Measurements from ENCODE around the gene CNTNAP2. TPM values are rescaled to one million over a fixed set of nuclear protein-coding genes. Genes with fewer than 3 reads are reported as not detected.

The CNTNAP2 gene
- total and polyA plus RNA-seq, 11 donors: 0.01 to 2.6 (median 0.31) TPM; not detected in 3

DNA sequence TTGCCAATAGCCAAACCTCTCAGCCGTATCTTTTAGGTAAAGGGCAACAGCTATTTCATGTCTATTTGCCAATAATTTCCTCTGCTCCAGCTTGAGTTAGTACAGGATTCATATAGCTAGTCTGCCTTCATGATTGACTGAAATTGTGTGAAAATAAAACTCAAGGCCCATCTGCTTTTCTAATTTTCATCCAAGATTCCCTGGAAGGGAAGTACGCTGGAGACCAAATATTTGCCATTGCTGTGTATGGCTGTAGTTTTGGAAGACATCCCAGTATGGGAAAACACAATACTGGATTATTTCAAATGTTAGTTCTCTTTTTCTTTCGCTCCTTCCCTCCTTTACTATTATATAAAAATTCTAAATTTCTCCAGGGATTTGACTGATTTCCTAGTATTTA lies 652.4 kb downstream of the CNTNAP2 start:
- TF ChIP-seq, protein P1, sequence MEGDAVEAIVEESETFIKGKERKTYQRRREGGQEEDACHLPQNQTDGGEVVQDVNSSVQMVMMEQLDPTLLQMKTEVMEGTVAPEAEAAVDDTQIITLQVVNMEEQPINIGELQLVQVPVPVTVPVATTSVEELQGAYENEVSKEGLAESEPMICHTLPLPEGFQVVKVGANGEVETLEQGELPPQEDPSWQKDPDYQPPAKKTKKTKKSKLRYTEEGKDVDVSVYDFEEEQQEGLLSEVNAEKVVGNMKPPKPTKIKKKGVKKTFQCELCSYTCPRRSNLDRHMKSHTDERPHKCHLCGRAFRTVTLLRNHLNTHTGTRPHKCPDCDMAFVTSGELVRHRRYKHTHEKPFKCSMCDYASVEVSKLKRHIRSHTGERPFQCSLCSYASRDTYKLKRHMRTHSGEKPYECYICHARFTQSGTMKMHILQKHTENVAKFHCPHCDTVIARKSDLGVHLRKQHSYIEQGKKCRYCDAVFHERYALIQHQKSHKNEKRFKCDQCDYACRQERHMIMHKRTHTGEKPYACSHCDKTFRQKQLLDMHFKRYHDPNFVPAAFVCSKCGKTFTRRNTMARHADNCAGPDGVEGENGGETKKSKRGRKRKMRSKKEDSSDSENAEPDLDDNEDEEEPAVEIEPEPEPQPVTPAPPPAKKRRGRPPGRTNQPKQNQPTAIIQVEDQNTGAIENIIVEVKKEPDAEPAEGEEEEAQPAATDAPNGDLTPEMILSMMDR (IDR thresholded peaks at IDR 0.05): no peak
- no peak for TF ChIP-seq POLR2A (IDR thresholded peaks at IDR 0.05)
- intact Hi-C loops (cut with DNase I): no loop called here
- no peaks in the 10 kb centered on the region for H3K36me3 ChIP-seq
- no peaks in the 10 kb centered on the region for H3K27me3 ChIP-seq
- ATAC-seq (no peak), DNase-seq (no peak)
- H3K4me1 ChIP-seq: no peaks in the 10 kb centered on the region
- WGBS, 4 donors: 46 to 71% (median 56%) methylated on average over 3 of the region's 3 CpGs
- H3K27ac ChIP-seq: no peak overlapping the region
- H3K9me3 ChIP-seq: no peaks in the 10 kb centered on the region
- no peak overlapping the region for H3K4me3 ChIP-seq

DNA sequence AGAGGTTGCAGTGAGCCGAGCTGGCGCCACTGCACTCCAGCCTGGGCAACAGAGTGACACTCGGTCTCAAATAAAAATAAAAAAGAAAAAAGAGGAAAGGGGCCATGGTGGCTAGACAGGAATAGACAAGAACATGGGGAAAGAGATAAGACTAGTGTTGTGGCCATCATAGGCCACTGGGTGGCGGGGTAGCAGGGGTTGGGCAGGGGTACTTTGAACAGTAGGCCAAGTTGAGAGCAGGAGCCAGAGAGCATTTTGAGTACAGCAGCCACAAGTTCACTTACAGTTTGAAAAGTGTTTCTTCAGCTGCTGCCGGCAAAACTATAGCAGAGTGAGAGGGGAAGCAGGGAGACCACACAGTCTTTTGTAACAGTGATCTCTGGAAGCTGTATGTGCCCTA lies 656.0 kb downstream of the CNTNAP2 start:
- 64 to 70% (median 67%) methylated on average over 5 of the region's 5 CpGs for WGBS, 4 donors
- H3K9me3 ChIP-seq: no peaks in the 10 kb centered on the region
- H3K36me3 ChIP-seq: no peaks in the 10 kb centered on the region
- no peaks in the 10 kb centered on the region for H3K27me3 ChIP-seq
- TF ChIP-seq, protein P1 (IDR thresholded peaks at IDR 0.05): peak in 1 of 12 donors; percentile 11
- no peak for TF ChIP-seq POLR2A (IDR thresholded peaks at IDR 0.05)
- DNase-seq: no peak
- H3K4me3 ChIP-seq: no peak overlapping the region
- no peak for ATAC-seq
- H3K4me1 ChIP-seq: no peaks in the 10 kb centered on the region
- intact Hi-C loops (cut with DNase I): no loop called here
- no peak overlapping the region for H3K27ac ChIP-seq

DNA sequence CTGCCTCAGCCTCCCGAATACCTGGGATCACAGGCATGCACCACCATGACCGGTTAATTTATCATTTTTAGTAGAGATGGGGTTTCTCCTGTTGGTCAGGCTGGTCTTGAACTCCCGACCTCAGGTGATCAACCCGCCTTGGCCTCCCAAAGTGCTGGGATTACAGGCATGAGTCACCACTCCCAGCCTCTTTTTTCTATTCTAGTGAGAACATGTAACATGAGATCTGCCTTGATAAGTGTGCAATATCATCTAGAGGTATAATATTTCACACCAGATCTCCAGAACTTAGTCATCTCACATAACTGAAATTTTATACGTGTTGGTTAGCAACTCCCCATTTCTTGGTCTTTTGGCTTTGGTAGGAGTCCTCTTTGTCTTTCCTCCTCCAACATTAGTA lies 656.9 kb downstream of the CNTNAP2 start:
- Histone ChIP-seq H3K27ac (no peak overlapping the region), H3K4me1 (no peaks in the 10 kb centered on the region), H3K27me3 (no peaks in the 10 kb centered on the region), H3K9me3 (no peaks in the 10 kb centered on the region), H3K4me3 (no peak overlapping the region), H3K36me3 (no peaks in the 10 kb centered on the region)
- intact Hi-C loops (cut with DNase I): no loop called here
- ATAC-seq: no peak
- DNase-seq: no peak
- WGBS, 4 donors: 87 to 90% (median 89%) methylated on average over 5 of the region's 5 CpGs
- TF ChIP-seq POLR2A (IDR thresholded peaks at IDR 0.05): no peak
- TF ChIP-seq, protein P1 (IDR thresholded peaks at IDR 0.05): no peak

DNA sequence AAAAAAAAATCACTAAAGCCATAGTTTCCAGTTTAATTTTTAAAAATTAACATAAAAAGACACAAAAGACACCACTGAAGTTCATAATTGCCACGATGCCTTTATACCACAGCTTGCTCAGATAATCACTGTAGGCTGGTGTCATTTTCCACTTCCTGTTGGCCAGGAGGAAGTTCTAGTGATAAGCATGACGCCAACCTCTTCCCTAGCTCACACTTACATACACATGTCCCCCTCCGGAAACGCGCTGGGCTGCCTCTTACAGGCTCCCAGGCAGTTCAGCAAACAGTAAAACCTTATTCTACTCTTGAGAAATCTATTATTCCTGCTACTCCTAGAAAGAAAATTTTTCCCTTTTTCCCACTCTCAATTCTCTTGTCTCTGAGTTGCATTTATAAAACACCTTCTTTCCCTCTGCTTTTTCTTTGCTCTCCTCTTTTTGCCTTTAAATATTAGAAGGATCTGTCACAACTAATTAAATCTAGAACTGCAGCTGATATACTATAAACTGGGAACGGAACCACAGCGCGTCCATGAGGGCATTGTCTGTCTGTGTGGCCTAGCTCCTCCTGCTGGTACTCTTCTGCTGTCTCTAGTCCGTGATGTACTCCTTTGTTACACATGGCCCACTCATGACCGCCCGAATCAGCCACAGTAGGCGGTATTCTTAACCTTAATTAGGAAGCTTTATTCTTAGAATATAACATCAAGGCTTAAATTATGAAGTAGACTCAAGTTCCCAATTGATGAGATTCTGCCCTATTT lies 664.9 kb downstream of the CNTNAP2 start:
- DNase-seq (no peak), ATAC-seq (no peak)
- Histone ChIP-seq H3K4me1 (no peaks in the 10 kb centered on the region), H3K27me3 (no peaks in the 10 kb centered on the region), H3K36me3 (no peaks in the 10 kb centered on the region), H3K27ac (no peak overlapping the region), H3K9me3 (peaks cover 0 to 3% (median 0%) of the 10 kb centered on the region in 12 donors), H3K4me3 (no peak overlapping the region)
- TF ChIP-seq, protein P1 (IDR thresholded peaks at IDR 0.05): no peak
- no peak for TF ChIP-seq POLR2A (IDR thresholded peaks at IDR 0.05)
- intact Hi-C loops (cut with DNase I): no loop called here
- WGBS, 4 donors: 62 to 73% (median 69%) methylated on average over 12 of the region's 12 CpGs

Measured in heart left ventricle (tissue), 16 donors.